GM10266 (cell line): ENCODE data around the gene PDE4A.

Experiments used
- DNase-seq: peaks from one replicate; pipeline ENCODE4 v3.0.0; 2012; ENCODE audit errors: extremely low spot score
- CTCF ChIP-seq: IDR thresholded peaks from 2 replicates; pipeline ENCODE4 v1.5.1; 2012; ENCODE audit warnings: mild to moderate bottlenecking, low read depth; ENCODE audit not compliant: control insufficient read depth, insufficient read depth; ENCODE audit errors: missing control alignments

PDE4A gene

GRCh38 chr19:10468133-10468532 is 47.8 kb downstream of the PDE4A start:
- DNase-seq = no peak
- TF ChIP-seq CTCF = no peak

- DNase-seq = no peak
- peak; percentile 26 for TF ChIP-seq CTCF
Observed at GRCh38 chr19:10471909-10472308, 51.6 kb downstream of the PDE4A start.

- DNase-seq = no peak
- no peak for TF ChIP-seq CTCF
Observed at GRCh38 chr19:10473192-10473591, 52.9 kb downstream of the PDE4A start.

- no peak for DNase-seq
- no peak for TF ChIP-seq CTCF
Observed at GRCh38 chr19:10474962-10475451, 54.7 kb downstream of the PDE4A start.

GRCh38 chr19:10478476-10478875 is 58.1 kb downstream of the PDE4A start:
- TF ChIP-seq CTCF = no peak
- no peak for DNase-seq

- DNase-seq = peak; percentile 74
- peak; percentile 39 for TF ChIP-seq CTCF
Observed at GRCh38 chr19:10478903-10479384, 58.6 kb downstream of the PDE4A start.

GRCh38 chr19:10486551-10486950 is 66.2 kb downstream of the PDE4A start:
- no peak for TF ChIP-seq CTCF
- no peak for DNase-seq
